HCEC 1CT (cell line): Measurements from ENCODE around the gene ZNF813.
"Not testable (repeated sequence)": the region's sequence is repeated elsewhere in the genome, so short reads cannot be mapped to it uniquely, and the experiment has no call there.

Experiments
- DNase-seq: peaks from one replicate; pipeline ENCODE4 v3.0.0-alpha.2; 2017

The ZNF813 gene

DNA sequence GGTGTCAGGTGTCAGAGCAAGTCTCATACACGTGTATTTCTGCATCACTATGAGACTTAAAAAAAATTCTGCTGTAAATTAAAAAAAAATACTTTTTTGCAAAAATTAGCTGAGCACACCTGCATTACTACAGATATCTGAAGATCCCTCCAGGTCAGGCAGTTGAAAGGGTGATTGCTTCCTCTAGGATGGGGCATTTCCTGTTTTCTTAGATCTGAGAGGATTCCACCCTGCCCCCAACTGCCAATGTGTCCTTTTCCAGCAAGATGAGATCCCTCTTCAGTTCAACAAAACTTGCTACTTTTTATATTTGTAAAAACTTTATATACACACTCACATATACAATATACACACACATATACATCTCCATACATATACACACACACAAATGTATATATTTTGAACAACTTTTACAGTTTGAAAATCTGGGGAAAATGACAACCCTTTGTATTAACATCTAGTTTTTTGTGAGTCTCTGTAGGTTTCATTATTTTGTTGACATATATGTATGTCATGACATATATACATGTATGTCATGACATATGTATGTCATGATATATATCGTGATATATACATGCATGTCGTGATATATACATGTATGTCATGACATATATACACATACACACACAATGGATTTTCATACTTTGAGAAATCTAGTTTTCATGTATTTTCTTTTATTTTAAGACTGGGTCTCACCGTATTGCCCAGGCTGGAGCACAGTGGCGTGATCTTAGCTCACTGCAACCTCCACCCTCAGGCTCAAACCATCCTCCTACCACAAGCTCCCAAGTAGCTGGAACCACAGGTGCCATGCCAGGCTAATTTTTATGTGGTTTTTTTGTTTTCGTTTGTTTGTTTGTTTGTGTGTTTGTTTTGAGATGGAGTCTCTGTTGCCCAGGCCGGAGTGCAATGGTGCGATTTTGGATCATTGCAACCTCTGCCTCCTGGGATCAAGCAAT is 17.8 kb downstream of the ZNF813 start:
- no peak for DNase-seq

DNA sequence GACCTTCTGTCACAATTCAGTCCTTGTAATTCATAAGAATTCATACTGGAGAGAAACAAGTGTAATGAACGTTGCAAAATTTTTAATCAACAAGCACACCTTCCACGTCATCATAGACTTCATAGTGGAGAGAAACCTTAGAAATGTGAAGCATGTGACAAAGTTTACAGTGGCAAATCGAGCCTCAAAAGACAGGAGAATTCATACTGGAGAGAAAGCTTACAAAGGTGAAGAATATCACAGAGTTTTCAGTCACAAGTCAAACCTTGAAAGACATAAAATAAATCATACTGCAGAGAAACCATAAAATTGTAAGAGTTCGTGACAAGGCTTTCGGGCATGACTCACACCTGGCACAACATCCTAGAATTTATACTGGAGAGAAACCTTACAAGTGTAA is 24.6 kb downstream of the ZNF813 start:
- no peak for DNase-seq

DNA sequence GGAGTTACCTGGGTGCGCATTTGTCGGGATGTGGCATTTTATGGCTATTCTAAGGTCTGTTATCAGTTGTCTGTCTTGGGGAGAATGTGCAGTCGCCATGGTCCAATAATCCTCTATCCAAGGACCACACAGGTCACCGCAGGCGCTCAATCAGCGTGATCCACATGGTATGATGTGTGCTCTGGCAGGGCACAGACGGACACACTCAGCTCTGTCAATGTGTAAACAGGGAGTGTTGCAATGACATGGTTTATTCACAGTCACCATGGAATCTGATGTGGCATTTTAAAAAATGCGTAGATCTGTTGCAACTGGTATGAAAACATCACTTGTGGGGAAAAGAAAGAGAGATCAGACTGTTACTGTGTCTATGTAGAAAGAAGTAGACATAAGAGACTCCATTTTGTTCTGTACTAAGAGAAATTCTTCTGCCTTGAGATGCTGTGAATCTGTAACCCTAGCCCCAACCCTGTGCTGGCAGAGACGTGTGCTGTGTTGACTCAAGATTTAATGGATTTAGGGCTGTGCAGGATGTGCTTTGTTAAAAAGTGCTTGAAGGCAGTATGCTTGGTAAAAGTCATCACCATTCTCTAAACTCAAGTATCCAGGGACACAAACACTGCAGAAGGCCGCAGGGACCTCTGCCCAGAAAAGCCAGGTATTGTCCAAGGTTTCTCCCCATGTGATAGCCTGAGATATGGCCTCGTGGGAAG is 29.9 kb downstream of the ZNF813 start:
- DNase-seq: not testable (repeated sequence)

DNA sequence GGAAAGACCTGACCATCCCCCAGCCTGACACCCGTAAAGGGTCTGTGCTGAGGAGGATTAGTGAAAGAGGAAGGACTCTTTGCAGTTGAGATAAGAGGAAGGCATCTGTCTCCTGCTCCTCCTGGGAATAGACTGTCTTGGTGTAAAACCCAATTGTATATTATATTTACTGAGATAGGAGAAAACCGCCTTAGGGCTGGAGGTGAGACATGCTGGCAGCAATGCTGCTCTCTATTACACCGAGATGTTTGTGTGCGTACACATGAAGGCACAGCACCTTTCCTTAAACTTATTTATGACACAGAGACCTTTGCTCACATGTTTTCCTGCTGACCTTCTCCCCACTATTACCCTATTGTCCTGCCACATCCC is 30.5 kb downstream of the ZNF813 start:
- not testable (repeated sequence) for DNase-seq

DNA sequence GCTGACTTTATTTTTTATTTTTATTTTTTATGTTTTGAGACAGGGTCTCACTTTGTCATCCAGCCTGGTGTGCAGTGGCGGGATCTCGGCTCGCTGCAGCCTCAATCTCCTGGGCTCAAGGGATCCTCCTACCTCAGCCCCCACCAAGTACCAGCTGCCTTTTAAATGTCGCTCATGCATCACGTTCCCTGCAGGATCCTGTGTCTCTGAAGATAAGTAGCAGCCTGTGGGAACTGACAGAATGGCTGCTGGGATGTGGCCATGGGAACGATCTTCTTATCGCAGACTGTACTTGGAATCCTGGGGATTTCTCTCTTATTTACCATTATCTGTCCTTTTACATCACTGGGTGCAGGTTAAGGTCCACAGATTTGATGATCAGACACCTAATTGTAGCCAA is 35.6 kb downstream of the ZNF813 start:
- not testable (repeated sequence) for DNase-seq

DNA sequence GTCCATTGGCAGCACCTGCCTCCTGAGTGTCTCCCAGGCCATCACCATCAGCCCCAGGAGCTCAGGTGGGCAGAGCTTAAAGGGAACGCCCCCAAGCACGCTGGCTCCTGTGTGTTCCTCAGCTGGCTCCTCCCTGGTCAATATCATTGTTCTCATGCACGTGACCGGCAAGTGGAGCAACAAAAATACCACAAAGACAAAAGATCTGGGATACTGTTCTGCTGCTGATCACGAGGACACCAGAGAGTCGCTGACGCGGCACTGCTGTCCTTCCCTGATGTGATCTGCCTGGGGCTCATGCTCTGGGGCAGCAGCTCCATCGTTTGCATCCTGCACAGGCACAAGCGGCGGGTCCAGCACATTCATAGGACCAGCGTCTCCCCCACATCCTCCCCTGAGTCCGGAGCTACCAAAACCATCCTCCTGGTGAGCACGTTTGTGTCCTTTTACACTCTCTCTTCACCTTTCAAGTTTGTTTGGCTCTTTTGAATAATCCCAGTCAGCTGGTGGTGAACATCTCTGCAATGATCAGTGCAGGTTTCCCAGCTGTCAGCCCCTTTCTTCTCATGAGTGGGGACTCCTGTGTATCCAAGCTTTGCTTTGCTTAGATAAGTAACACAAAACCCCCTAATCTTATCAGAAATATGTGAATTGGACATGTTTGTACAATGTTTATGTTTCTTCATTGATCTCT is 36.3 kb downstream of the ZNF813 start:
- not testable (repeated sequence) for DNase-seq

DNA sequence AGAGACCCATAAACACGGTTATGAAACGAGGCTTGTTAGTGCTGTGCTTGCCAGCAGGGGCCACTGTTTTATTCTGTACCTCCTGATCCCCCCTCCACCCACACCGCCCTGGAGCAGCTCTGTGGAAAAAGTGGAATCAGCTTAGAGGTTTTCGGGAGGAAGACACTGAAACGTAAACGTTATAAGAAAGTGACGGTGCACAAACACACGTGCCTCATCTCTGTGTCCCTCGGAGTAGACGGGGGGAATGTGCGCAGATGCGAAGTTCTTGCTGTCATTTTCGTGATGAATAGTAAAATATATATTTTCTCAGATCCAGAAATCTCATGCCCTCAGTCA is 36.8 kb downstream of the ZNF813 start:
- DNase-seq: not testable (repeated sequence)

DNA sequence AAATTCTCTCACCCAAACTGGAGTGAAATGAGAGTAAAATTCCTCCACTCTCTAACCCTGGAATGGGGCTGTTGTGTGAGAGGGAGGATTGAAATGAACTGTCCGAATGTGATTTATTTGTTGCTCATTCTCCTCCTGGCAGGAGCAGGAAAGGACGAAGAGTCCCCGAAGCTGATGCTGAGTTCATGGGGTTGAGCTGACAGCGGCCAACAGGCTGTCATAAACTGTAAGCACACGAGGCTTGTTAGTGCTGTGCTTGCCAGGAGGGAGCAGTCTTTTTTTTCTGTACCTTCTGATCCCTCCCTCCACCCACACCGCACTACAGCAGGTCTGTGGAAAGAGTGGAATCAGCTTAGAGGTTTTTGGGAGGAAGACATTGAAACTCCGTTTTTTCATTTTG is 37.4 kb downstream of the ZNF813 start:
- DNase-seq: no peak

DNA sequence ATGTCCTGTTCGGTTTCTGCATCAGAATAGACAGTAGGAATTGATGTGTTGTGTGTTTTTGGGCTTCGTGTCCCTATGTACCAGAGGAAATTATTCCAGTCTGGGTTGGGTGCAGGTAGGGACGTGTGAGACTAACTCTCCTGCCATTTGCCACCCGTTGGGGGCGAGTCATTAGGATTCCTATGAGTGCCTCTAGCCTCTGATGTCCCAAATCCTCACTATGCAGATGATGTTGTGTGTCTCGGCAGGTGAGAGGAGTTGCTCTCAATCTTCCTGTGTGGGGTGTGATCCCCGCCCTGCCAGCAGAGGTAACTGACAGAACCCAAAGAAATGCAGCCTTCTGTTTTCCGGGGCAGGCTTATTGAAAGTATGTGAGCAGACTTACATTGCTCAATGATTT is 39.2 kb downstream of the ZNF813 start:
- no peak for DNase-seq

DNA sequence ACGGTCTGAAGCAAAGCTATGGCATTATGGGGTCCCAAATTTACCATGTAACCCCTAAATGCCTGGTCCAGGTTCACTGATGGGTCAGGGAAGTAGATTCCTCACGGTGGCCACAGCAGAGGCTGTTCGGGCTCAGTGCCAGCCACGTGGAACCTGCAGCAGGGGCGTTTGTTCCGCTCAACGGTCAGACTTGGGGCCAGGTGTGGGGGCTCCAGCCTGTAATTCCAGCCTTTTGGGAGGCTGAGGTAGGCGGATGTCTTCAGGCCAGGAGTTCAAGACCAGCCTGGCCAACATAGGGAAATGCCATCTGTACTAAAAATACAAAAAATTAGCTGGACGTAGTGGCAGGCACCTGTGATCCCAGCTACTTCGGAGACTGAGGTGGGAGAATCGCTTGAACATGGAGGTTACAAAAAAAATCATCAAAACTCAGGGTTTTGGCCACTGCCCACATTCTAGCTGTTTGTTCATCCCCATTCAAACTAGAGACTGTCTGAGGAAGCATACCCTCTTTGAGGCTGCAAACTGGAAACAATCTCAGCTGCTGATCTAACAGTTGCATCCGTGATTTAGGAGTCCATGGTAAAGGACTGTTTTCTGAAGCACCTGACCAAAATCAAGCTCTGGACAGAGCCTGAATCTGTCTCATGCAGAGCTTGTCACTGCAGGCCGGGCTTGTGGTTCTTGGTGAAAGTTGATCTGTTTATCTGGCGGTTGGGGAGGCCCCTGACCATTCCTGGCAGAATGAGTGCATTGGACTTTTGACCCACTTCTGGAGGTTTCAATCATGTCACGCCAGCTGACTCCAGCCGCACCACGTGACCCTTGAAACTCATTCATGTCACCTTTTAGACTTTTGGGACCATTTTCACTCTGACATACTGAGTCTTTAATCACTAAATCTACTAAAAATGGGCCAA is 40.2 kb downstream of the ZNF813 start:
- DNase-seq: no peak

DNA sequence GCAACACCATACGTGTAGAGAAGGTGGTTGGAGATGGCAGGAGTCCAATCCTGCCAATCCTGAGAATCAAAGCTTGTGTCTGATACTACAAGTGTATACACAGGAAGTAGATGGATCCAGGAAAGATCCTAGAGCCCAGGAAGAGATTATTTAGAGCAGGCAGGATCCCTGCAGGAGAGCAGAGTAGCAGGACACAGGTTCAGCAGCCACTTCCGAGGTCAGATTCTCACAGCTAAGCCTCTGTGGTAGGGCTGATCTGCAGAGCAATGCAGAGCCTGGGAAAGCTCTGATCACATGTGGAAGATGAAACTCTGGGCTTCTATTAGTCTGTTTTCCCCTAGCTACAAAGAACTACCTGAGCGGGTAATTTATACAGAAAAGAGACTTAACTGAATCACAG is 41.9 kb downstream of the ZNF813 start:
- no peak for DNase-seq

DNA sequence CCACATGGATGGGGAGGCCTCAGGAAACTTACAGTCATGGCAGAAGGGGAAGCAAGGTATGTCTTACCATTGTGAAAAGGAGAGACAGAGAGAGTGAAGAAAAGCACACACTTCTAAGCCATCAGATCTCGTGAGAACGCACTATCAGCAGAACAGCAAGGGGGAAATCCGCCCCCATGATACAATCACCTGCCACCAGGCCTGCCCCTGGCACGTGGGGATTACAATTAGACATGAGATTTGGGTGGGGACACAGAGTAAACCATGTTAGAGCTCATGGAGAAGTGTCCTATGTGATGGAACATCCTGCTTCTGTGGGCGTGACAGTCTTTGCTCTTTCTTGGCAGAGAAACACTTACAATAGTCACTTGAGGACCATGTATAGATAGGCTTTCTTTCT is 42.3 kb downstream of the ZNF813 start:
- DNase-seq: no peak

DNA sequence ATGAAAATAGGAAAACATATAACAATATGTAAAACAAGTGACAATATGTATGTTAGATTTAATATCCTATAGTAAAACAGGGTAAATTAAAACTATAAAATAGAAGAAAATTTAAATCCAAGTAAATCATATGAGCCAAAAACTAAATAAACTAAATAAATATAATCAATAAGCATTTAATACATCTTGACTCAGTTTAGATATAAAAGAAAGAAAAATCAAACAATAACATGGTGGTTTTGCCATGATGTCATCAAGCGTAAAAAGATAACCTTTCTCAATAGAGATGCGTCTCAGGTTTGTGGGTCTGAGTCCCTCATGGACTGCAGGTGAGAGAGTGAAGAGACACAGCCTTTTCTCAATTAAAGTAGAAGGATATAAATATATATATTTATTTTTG is 43.8 kb downstream of the ZNF813 start:
- no peak for DNase-seq

DNA sequence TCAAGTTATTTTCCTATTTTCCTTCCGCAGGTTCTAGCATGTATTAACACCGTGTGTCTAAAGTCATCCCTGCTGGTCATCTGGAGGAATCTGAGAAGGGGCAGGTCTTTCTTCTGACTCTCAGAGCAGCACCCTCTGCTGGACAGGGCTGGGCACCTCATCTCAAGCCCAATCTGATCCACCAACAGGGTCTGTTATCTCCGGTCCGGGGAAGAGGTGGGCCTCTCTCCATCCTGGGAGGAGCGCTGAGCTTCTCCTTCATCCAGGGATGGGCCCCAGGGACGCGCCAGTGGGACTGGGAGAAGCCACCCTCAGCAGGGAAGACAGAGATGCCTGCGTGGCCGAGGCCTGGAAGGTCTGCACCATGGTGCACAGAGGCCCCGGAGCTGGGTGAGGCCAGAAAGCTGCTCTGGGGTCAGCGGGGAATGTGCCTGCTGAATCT is 44.4 kb downstream of the ZNF813 start:
- DNase-seq: peak; percentile 5

DNA sequence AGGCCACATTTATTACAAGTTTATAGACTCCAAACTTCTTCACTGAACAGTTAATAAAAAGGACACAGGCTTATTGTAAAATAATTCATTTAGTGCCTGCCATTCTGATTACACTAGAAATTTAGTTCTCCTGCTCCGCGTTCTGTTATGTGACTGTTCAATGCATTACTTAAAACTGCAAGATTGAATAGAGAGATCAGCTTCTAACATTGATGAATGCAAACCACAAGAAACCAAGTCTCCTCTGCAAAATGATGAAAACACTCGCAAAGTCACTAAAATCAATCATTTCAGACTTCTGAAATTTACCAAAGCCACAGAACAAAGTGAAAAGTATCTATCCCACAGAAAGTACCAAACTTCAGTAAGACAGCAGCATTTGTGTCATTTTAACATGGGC is 47.5 kb downstream of the ZNF813 start:
- not testable (repeated sequence) for DNase-seq

DNA sequence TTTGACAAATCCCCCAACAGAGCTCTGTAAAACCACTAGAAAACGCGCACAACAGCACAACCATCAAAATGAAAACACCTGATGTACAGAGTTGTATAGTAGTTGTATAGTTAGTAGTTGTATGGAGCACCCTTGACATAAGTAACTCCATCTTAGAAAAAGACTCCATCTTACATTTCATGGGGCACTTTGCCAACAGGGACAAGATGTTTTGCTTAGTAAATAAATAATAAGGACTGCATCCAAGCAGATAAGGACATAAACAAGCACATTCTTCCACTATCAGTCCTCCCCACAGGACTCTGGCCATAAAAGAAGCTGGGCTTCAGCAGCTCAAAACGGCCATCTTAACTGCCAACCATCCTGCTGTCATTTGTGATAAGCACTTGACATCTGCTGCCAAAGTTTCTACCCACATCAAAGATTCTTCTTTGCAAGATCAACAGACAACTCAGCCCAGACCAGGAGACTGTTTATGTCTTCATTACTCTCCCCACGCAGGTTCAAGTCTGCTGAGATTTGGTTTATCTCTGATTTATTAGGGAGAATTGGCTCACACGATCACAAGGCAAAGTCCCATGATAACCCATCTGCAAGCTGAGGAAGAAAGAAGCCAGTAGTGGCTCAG is 49.7 kb downstream of the ZNF813 start:
- DNase-seq: no peak

DNA sequence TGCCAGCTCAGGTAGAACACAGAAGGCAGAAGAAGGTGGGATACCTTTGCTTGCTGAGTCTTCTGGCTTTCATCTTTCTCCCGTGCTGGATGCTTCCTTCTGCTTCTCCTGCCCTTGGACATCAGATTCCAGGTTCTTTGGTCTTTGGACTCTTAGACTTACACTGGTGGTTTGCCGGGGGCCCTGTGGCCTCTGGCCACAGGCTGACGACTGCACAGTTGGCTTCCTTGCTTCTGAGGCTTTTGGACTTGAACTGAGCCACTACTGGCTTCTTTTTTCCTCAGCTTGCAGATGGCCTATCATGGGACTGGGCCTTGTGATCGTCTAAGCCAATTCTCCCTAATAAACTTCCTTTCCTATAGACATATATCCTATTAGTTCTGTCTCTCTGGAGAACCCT is 50.6 kb downstream of the ZNF813 start:
- DNase-seq: no peak

DNA sequence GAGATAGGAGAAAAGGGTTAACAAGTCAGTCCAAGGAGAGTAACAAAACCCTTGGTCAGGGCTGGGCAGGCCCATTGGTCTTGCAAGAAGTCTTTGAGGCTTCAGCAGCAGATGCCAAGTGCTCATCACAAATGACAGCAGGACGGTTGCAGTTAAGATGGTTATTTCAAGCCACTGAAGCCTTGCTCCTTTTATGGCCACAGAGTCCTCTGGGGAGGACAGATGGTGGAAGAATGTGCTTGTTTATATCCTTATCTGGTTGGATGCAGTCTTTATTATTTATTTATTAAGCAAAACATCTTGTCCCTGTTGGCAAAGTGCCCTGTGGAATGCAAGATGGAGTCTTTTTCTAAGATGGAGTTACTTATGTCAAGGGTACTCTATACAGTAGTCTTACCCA is 51.2 kb downstream of the ZNF813 start:
- DNase-seq: no peak

DNA sequence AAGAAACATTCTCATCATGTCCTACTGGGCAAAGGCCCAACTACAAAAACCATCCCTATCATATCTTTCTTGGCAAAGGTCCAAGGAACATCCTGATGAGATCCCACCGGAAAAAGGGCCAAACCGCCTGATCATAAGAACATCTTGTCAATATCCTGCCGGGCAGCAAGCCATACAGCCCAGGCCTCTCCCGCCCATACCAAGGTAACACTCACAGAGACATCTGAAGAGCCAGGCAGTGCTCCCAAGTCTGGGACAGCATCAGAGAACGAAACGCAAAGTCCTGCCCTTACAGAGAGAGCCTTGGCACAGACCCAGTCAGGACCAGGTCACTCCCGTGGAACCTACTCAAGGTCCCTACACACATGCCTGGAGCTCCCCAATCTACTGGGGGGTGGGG is 51.9 kb downstream of the ZNF813 start:
- no peak for DNase-seq

DNA sequence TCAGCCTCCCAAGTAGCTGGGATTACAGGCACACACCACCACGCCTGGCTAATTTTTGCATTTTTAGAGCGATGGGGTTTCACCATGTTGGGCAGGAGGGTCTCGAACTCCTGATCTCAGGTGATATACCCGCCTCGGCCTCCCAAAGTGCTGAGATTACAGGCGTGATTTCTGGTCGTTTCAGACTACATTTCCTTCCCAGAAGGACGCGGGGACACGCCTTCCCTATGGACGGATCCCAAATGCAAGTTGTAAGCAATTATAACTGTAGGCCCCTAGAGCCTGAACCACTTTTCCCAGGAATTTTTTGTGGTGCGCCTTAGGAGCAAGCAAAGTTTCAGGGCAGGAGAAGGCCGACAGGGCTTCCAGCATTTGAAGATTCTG is 52.6 kb downstream of the ZNF813 start:
- DNase-seq: no peak

DNA sequence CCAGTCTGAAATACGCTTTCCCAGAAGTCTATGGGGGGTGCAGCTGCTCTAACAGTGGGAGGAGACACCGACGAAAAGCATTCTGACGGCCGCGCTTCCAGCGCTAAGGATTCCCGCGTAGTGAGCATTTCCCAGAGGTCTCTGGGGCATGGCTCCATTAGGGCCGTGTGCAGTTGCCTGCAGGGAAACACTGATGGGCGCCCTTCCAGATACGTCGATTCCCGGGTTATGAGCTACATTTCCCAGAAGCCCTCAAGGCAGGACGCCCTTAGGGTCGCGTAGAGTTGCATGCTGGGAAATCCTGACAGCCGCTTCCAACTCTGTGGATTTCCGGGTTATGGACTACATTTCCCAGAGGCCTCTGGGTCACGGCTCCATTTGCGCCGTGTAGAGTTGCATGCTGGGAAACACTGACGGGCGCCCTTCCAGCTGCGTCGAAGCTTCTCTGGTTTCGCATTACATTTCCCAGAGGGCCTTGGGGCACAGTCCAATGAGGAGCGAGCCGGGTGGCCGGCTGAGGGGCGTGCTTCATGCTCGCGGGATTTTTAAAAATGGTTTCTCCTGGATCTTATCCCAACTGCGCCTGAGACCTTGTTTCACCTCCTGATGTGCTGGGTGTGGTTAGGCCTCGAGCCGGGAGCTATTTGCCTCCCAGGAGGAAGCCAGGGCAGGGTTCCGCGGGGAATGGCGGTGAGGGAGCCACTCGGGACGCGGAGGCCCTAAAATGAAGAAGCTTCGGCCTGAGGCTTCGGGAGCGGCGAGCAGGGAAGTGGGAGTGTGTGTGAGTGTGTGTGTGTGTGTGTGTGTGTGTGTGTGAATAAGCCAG is 53.2 kb downstream of the ZNF813 start:
- DNase-seq: peak; percentile 96
